ELF-1 (cell line): ENCODE data around the gene KIF18B.

Source experiments
- DNase-seq: peaks from one replicate; pipeline ENCODE4 v3.0.0-alpha.2; 2016; ENCODE audit warnings: low read depth, low spot score

Gene KIF18B

GRCh38 chr17:44875761-44876160 lies 71.8 kb downstream of the KIF18B start:
- DNase-seq, result no peak
